Panc1 (cell line): ENCODE data around the gene ATP5F1E. TPM values are rescaled to one million over a fixed set of nuclear protein-coding genes. Genes with fewer than 3 reads are reported as not detected.

ENCODE experiments used
- ATAC-seq: fragments of 200-7000 bp; cut with Tn5 transposase; 2 replicates; pipeline ENCODE4 v1.9.1; 2020; ENCODE audit warnings: mild to moderate bottlenecking, moderate library complexity
- BruUV-seq: library from RNA; stranded (reverse); fragments of 400-500 nt; replicated peaks from 2 replicates; lab custom pipeline; 2021; lab: Mats Ljungman, UMichigan
- CTCF ChIA-PET: fragments of 300-600 bp; sonication (Branson Sonifier 250); formaldehyde crosslinking; loops from one replicate; lab custom pipeline; 2022; ENCODE audit warnings: antibody characterized with exemption; lab: Charles Lee
- POLR2A ChIA-PET: fragments of 300-600 bp; sonication (Branson Sonifier 250); formaldehyde crosslinking; loops from one replicate; lab custom pipeline; 2022; ENCODE audit warnings: antibody characterized with exemption; lab: Charles Lee
- DNase-seq: peaks from one replicate; pipeline ENCODE4 v3.0.0-alpha.2; 2010; ENCODE audit warnings: low read depth, low spot score
- H3K27ac ChIP-seq: 2 replicates; pipeline ENCODE4 v1.5.1; 2011; ENCODE audit warnings: mild to moderate bottlenecking, low read length, inconsistent platforms
- H3K27me3 ChIP-seq: fragments of 200-500 bp; sonication (Bioruptor generic); 2 replicates; pipeline ENCODE4 v1.6.0; 2014; ENCODE audit warnings: low read length, inconsistent platforms; ENCODE audit not compliant: control insufficient read depth, insufficient read depth
- H3K36me3 ChIP-seq: fragments of 200-500 bp; sonication (Bioruptor generic); 2 replicates; pipeline ENCODE4 v1.5.1; 2014; ENCODE audit warnings: inconsistent platforms, mild to moderate bottlenecking, low read length, moderate library complexity; ENCODE audit not compliant: control insufficient read depth, insufficient read depth
- H3K4me1 ChIP-seq: 2 replicates; pipeline ENCODE4 v1.5.1; 2011; ENCODE audit warnings: inconsistent platforms, mild to moderate bottlenecking, low read length, moderate library complexity; ENCODE audit not compliant: control insufficient read depth, insufficient read depth
- H3K4me3 ChIP-seq, 2 experiments: 2 replicates each; pipeline ENCODE4 v1.5.1; 2011 to 2012; ENCODE audit warnings: low read depth in 2 of 2, low read length in 2 of 2, mild to moderate bottlenecking in 2 of 2, inconsistent platforms in 1 of 2, moderate library complexity in 1 of 2
- H3K9me3 ChIP-seq: fragments of 200-500 bp; sonication (Bioruptor generic); 2 replicates; pipeline ENCODE4 v1.5.1; 2014; ENCODE audit warnings: low read depth, mild to moderate bottlenecking, inconsistent platforms, low read length, moderate library complexity; ENCODE audit not compliant: control insufficient read depth, insufficient read depth
- POLR2AphosphoS5 ChIP-seq: IDR thresholded peaks from 2 replicates; pipeline ENCODE4 v1.6.1; 2012; ENCODE audit warnings: mild to moderate bottlenecking, low read depth, low read length, moderate library complexity
- SIN3A ChIP-seq: IDR thresholded peaks from 2 replicates; pipeline ENCODE4 v1.6.1; 2012; ENCODE audit warnings: low read depth, mild to moderate bottlenecking, low read length, moderate library complexity, borderline replicate concordance; ENCODE audit not compliant: insufficient read depth
- TCF7L2 ChIP-seq: IDR thresholded peaks from 2 replicates; pipeline ENCODE4 v1.6.1; 2011; ENCODE audit warnings: mild to moderate bottlenecking, low read depth, low read length, inconsistent platforms
- in situ Hi-C: cut with HindIII; loops from 2 replicates; pipeline ENCODE4 v1.10.0; 2016; ENCODE audit warnings: low sequenced_read_pairs, low pct_unique_long_range_greater_than_20kb
- intact Hi-C: fragments of 100-400 bp; cut with micrococcal nuclease; formaldehyde crosslinking; loops from one replicate; pipeline ENCODE4 v1.10.0; 2022; ENCODE audit not compliant: unreplicated experiment
- total RNA-seq: library from RNA; stranded (reverse); gene quantifications from one replicate; pipeline ENCODE4 v1.2.1, GENCODE V29; 2021; ENCODE audit not compliant: unreplicated experiment
- TF ChIP-seq, protein P1 (sequence below), 2 experiments: IDR thresholded peaks; 2 replicates each; pipeline ENCODE4 v1.6.1; 2011 to 2012; ENCODE audit warnings: low read depth in 2 of 2, control low read depth in 1 of 2, low read length in 1 of 2, mild to moderate bottlenecking in 1 of 2, moderate library complexity in 1 of 2; ENCODE audit not compliant: insufficient read depth in 1 of 2
- TF ChIP-seq, protein P2 (sequence below): fragments of 450-650 bp; IDR thresholded peaks from 2 replicates; pipeline ENCODE4 v1.5.1; 2017; ENCODE audit warnings: mild to moderate bottlenecking

ATP5F1E gene
- total RNA-seq, 1 experiment from 2014 or later: 90.6 TPM

DNA sequence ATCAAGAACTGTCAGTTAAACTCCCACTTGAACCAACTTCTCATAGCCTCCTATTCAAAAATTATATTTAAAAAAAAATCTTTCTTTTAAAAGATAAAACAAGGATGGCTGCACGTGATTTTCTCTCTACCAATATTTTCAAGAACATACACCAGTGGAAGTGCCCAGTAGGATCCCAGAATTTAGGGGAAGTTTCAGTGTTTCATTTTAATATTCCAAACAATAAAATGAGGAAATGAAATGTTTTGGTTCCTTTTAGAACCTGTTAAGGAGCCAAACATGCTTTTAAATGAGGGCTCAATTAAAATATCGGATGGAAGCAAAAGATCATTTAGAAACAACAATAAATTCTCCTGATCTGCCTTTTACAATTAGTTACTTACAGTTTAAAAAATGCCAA is 36.9 kb upstream of the ATP5F1E start:
- CTCF ChIA-PET: no interaction called here
- TF ChIP-seq, protein P1, sequence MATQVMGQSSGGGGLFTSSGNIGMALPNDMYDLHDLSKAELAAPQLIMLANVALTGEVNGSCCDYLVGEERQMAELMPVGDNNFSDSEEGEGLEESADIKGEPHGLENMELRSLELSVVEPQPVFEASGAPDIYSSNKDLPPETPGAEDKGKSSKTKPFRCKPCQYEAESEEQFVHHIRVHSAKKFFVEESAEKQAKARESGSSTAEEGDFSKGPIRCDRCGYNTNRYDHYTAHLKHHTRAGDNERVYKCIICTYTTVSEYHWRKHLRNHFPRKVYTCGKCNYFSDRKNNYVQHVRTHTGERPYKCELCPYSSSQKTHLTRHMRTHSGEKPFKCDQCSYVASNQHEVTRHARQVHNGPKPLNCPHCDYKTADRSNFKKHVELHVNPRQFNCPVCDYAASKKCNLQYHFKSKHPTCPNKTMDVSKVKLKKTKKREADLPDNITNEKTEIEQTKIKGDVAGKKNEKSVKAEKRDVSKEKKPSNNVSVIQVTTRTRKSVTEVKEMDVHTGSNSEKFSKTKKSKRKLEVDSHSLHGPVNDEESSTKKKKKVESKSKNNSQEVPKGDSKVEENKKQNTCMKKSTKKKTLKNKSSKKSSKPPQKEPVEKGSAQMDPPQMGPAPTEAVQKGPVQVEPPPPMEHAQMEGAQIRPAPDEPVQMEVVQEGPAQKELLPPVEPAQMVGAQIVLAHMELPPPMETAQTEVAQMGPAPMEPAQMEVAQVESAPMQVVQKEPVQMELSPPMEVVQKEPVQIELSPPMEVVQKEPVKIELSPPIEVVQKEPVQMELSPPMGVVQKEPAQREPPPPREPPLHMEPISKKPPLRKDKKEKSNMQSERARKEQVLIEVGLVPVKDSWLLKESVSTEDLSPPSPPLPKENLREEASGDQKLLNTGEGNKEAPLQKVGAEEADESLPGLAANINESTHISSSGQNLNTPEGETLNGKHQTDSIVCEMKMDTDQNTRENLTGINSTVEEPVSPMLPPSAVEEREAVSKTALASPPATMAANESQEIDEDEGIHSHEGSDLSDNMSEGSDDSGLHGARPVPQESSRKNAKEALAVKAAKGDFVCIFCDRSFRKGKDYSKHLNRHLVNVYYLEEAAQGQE (IDR thresholded peaks at IDR 0.05; ENCODE audit: insufficient read depth in 1 of 2, low read depth in 2 of 2, low read length in 1 of 2): no peak
- TF ChIP-seq SIN3A: no peak
- no peak for TF ChIP-seq POLR2AphosphoS5
- TF ChIP-seq, protein P2, sequence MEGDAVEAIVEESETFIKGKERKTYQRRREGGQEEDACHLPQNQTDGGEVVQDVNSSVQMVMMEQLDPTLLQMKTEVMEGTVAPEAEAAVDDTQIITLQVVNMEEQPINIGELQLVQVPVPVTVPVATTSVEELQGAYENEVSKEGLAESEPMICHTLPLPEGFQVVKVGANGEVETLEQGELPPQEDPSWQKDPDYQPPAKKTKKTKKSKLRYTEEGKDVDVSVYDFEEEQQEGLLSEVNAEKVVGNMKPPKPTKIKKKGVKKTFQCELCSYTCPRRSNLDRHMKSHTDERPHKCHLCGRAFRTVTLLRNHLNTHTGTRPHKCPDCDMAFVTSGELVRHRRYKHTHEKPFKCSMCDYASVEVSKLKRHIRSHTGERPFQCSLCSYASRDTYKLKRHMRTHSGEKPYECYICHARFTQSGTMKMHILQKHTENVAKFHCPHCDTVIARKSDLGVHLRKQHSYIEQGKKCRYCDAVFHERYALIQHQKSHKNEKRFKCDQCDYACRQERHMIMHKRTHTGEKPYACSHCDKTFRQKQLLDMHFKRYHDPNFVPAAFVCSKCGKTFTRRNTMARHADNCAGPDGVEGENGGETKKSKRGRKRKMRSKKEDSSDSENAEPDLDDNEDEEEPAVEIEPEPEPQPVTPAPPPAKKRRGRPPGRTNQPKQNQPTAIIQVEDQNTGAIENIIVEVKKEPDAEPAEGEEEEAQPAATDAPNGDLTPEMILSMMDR: no peak
- no peak for TF ChIP-seq TCF7L2
- POLR2A ChIA-PET: no interaction called here

DNA sequence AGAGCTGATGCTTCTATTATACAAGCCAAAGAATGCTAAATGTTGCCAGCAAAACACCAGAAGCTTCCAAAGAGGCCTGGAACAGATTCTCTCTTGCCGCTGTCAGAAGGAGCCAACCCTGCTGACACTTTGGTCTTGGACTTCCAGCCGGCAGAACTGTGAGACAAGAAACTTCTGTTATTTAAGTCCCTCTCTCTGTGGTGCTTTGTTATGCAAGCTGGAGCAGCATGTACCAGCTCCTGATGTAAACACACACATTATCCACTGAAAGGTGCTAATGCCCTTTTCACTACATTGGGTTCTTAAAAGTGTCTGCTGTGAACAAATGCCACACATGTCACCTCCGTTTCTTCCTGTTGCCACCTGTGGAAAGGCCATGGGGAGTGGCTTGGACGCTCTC is 36.4 kb upstream of the ATP5F1E start:
- TF ChIP-seq, protein P2: no peak
- TF ChIP-seq SIN3A: no peak
- no peak for TF ChIP-seq POLR2AphosphoS5
- TF ChIP-seq TCF7L2: no peak
- TF ChIP-seq, protein P1 (IDR thresholded peaks at IDR 0.05; ENCODE audit: insufficient read depth in 1 of 2, low read depth in 2 of 2, low read length in 1 of 2): no peak
- DNase-seq: no peak
- in situ Hi-C loops (no loop called here), intact Hi-C loops (no loop called here)
- H3K36me3 ChIP-seq: no peaks in the 10 kb centered on the region
- peaks cover under 1% of the 10 kb centered on the region; the same call in 1 of the 2 replicates for H3K4me1 ChIP-seq
- BruUV-seq: no TSS peak
- ATAC-seq: no peak
- H3K27me3 ChIP-seq: peaks cover 29% of the 10 kb centered on the region
- no peak overlapping the region for H3K4me3 ChIP-seq
- ChIA-PET POLR2A (no interaction called here), CTCF (no interaction called here)
- no peak overlapping the region for H3K27ac ChIP-seq
- no peaks in the 10 kb centered on the region for H3K9me3 ChIP-seq

More for the DNA sequence above, 36.9 kb upstream of the ATP5F1E start:
- DNase-seq: no peak
- ATAC-seq: no peak
- Histone ChIP-seq H3K9me3 (no peaks in the 10 kb centered on the region), H3K27me3 (peaks cover 33% of the 10 kb centered on the region), H3K4me3 (no peak overlapping the region), H3K36me3 (no peaks in the 10 kb centered on the region), H3K27ac (no peak overlapping the region), H3K4me1 (no peaks in the 10 kb centered on the region)
- no TSS peak for BruUV-seq
- intact Hi-C loops: no loop called here
- in situ Hi-C loops: no loop called here
